HCT116 (cell line): Measurements from ENCODE around the gene CDK9.

Experiments
- CEBPB ChIP-seq: IDR thresholded peaks from 2 replicates; pipeline ENCODE4 v1.6.1; 2012; ENCODE audit warnings: low read depth
- CTCF ChIP-seq, 3 experiments: fragments of 200-600 bp in 1 of 3; sonication (generic) in 1 of 3; IDR thresholded peaks in 2 of 3; conservative IDR thresholded peaks in 1 of 3; 2 replicates each; pipeline ENCODE4 v1.5.1; 2012 to 2017; ENCODE audit warnings: low read depth in 2 of 3, low read length in 2 of 3, antibody characterized with exemption in 1 of 3, borderline replicate concordance in 1 of 3, control low read depth in 1 of 3, mild to moderate bottlenecking in 1 of 3, mixed read lengths in 1 of 3, mixed run types in 1 of 3, moderate library complexity in 1 of 3; ENCODE audit not compliant: insufficient read depth in 1 of 3

GRCh38 chr9:127813686-127814226, 27.9 kb downstream of the CDK9 start:
- no peak for TF ChIP-seq CTCF (IDR thresholded peaks at IDR 0.05 in 2 of 3, conservative IDR thresholded peaks at IDR 0.05 in 1 of 3; ENCODE audit: borderline replicate concordance in 1 of 3, insufficient read depth in 1 of 3, low read depth in 2 of 3, low read length in 2 of 3)
- no peak for TF ChIP-seq CEBPB
